NCI-H82 treated with DMSO at 0.1 percent for 48 hours (cell line): Measurements from ENCODE around the gene SIGLEC10.
A peak's percentile ranks its signal among the peaks of the same experiment; 100 is the strongest.
"Not testable (repeated sequence)": the region's sequence is repeated elsewhere in the genome, so short reads cannot be mapped to it uniquely, and the experiment has no call there.

Experiments used
- DNase-seq: peaks from one replicate; lab custom pipeline; 2025; ENCODE audit not compliant: unreplicated experiment; lab: John Stamatoyannopoulos, UW

SIGLEC10 gene

GRCh38 chr19:51440846-51441409, 23.5 kb upstream of the SIGLEC10 start:
- no peak for DNase-seq

DNA sequence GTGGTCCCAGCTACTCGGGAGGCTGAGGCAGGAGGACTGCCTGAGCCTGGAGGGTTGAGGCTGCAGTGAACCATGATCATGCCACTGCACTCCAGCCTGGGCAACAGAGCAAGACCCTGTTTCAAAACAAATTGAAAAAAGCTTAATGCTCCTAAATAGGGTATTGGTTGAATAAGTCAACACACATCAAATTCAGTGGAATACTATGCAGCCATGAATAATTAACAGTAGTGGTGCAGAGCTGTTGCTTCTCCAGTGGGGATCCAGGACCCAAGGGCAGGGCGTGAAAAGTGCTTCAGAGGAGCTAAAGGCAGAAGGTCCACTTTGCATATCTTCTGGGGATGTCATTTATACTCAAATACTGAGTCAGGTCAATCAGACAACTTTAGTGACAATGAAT, 22.6 kb upstream of the SIGLEC10 start:
- DNase-seq = no peak

DNA sequence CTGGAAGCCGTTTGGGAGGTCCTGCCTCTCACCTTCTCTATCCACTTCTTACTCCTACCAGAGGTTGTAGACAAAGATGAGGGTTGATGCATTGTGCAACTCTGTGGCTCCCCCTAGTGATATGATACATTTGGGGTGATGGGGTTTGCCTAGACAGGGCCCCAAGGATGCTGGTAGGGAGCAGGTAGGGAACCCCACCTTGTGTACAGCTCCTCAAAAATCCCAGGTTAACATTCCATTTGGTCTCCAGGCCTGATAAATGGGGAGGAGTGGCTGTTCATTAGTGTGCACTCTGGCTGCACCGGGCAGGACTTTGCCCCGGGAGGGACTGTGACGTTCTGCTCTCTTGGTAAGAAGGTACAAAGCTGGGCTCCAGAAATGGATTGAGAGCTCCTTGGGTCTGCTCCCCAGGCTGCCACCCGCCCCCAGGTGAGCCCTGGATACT, 21.6 kb upstream of the SIGLEC10 start:
- no peak for DNase-seq

GRCh38 chr19:51434456-51434855, 17.0 kb upstream of the SIGLEC10 start:
- DNase-seq = no peak

DNA sequence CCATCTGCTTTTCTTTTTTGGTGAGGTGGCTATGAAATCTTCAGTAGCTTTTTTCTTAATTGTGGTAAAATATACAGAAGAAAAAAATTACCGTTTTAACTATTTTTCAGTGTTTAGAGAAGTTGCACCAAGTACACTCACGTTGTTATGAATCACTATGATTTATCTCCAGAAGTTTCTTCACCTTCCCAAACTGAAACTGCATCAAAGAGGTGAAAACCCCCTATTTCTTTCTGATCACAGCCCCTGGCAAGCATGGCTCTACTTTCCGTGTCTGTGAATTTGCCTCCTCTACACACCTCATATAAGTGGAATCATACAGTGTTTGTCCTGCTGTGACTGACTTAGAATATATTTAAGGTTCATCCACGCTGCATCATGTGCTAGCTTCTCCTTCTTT, 15.6 kb upstream of the SIGLEC10 start:
- no peak for DNase-seq

GRCh38 chr19:51431124-51431523, 13.7 kb upstream of the SIGLEC10 start:
- no peak for DNase-seq

DNA sequence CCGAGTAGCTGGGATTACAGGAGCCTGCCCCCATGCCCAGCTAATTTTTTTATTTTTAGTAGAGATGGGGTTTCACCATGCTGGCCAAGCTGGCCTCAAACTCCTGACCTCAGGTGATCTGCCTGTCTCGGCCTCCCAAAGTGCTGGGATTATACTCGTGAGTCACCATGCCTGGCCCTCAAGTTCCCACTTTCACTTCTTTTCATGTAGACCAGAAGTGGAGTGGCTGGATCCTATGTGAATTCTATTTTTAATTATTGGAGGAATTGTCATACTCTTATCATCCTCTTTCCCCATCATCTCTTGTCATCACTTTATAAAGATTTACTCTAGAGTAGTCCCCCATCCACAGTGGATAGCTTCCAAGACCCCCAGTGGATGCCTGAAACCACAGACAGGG, 12.8 kb upstream of the SIGLEC10 start:
- no peak for DNase-seq

DNA sequence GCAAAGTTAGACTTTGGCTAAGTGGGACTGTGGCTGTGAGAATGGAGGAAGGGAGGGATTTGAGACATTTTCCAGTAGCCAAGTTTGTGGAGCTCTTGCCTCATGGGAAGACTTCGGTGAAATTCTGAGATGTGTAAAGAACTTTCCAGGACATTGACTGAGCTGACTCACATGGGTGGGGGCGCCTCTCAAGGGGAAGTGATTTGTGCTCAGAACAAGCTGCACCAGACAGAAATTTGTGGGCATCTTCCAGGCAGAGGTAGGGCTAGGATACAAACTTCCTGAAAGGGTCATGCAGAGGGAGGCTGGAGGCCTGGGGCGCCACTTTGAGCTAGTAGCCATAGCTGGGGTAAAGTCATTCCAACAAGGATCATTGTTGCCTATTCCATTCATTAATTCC, 9.8 kb upstream of the SIGLEC10 start:
- no peak for DNase-seq

DNA sequence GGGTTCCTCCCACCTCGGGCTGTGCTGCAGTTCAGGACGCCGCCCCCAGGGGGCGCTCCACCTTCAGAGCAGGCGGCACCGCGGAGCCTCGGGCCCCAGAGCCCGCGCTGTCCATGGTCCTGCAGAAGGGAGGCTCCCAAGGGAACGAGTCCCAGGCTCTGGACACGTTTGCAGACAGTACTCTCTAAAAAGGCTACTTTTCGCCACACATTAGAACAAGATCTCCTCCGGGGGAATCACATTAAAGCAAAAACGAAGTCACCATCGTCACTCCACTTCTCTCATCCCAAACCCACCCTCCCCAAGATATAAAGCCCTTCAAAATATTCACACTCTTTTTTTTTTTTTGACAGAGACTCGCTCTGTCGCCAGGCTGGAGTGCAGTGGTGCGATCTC, 4.6 kb upstream of the SIGLEC10 start:
- no peak for DNase-seq

DNA sequence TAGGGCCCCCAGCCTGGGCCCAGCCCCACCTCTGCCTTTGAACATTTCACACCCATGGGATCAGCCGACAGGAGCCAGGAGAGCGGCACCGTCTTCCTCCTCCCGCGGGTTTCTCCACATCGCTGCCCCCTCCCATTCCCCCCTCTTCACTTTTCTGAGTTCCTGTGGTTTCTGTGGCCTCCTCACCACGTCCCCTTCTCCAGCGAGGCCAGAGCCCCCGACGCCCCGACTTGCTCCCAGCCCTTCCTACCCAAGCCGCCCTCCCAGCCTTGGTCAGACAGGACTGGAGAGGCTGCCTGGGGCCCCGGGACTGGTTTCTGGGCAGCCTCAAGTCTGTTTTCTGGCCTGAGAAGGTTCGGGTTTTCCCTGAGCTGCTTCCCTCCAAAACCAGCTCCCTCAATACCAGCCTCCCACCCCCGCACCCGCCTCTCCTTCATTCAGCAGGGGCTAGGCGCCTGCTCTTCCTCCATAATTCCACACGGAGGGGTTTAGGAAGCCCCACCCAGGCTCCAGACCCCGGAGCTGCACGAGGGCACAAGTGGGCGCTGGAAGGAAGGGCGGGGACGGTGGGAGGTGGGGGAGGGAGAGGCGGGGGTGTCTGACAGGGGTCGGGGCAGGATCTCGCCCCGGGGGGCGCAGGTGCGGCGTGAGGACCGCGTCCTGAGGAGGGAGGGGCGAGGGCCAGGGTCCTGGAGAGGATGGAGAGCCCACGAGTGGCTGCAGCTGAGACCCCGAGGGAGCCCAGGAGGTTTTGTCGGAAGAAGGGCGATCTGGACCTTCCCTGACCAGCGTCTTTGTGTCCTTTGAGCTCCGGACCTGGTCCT, 4.0 kb upstream of the SIGLEC10 start:
- DNase-seq = no peak

- DNase-seq = not testable (repeated sequence)
These were observed 3.1 kb upstream of the SIGLEC10 start for GRCh38 chr19:51420511-51420910.

- DNase-seq = no peak
These were observed 1.3 kb upstream of the SIGLEC10 start for GRCh38 chr19:51418707-51419106.

- DNase-seq = no peak
These were observed 342 bp upstream of the SIGLEC10 start for GRCh38 chr19:51417810-51418157.

GRCh38 chr19:51416422-51416821, 1.0 kb downstream of the SIGLEC10 start:
- DNase-seq = not testable (repeated sequence)

DNA sequence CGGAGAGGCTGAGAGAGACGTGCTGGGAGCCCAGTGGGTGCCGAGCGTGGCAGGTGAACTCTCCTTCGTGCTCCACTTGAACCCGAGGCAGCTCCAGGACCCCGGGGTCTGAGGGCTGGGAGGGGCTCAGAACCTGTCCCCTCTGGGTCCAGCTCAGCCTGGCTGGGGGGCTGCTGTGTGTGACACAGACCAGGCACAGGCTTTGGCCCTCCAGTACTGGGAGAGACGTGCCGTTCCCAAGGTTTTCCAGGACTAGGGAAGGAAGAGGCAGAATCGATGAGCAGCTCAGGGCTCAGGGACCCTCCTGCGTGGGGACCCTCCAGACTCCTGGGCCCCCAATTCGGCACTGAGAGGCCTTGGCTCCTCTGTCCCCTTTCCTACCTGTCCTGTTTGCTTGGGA, 2.3 kb downstream of the SIGLEC10 start:
- DNase-seq = no peak

DNA sequence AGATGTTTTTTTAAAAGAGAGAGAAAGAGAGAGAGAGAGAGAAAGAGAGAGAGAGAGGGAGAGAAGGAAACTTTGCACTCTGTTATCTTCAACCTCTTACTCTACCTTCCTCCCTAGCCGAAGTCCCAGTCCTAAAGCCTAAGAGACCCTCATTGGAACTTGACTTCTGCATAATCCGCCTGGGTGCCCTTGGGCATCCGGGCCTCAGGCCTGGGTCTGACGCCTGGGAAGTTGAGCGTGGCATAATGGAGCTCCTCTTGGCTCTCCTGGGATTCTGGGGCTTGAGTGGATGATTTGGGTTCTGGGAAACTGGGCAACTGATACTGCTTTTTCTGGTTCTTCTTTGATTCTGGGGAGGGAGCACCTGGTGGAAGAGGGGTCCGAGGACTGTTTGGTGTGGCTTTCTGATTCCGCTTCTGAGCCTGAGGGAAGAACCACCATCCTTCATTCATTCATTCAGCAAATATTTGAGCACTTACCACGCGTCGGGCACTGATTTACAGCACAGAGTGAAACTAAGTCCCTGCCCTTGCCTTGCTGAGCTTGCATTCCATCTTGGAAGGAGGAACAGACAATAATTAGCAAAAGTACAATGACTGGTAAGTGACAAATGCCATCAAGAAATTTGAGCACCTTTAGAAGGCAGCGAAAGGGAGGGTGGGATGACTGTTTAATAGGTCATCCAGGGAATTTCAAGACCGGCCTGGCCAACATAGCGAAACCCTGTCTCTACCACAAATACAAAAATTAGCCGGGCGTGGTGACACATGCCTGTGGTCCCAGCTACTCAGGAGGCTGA, 6.3 kb downstream of the SIGLEC10 start:
- DNase-seq = no peak

GRCh38 chr19:51407511-51408131, 9.8 kb downstream of the SIGLEC10 start:
- DNase-seq = no peak

GRCh38 chr19:51402117-51402516, 15.3 kb downstream of the SIGLEC10 start:
- DNase-seq = no peak

DNA sequence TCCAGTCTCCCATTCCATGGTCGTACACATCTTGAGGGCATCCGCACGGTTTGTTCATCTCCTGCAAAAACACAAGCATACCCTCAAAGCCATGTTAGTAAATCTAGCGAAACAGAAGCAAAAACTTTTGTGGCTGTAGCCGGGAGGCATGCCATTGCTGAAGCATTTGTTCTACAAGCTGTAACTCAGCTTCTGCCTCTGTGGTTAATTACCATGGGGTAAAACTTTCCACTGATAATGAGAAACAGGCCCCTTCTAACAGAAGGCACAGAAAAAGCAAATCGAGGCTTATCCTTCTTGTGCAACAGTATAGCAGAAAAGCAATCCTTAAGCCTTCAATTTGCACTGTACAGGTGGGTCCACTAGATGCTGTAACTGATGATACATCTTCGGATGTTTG, 17.5 kb downstream of the SIGLEC10 start:
- DNase-seq = not testable (repeated sequence)

DNA sequence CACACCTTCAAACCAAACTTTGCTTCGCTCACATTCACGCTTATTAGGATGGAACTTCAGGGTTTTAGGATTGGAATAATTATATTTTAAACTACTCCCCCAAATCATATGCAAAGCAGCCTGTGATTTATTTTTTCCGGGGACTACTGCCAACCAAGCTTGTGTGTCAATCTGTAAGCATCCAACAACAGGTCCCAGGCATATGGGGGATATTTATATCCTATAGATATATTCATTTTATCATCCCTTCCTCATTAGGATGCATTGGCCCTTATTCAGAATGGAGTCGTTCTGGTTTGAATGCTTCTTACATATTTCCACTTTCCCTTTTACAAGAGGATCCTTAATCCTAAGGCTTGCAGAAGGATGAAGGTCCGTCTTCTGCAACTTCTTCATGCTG, 18.2 kb downstream of the SIGLEC10 start:
- DNase-seq = no peak

DNA sequence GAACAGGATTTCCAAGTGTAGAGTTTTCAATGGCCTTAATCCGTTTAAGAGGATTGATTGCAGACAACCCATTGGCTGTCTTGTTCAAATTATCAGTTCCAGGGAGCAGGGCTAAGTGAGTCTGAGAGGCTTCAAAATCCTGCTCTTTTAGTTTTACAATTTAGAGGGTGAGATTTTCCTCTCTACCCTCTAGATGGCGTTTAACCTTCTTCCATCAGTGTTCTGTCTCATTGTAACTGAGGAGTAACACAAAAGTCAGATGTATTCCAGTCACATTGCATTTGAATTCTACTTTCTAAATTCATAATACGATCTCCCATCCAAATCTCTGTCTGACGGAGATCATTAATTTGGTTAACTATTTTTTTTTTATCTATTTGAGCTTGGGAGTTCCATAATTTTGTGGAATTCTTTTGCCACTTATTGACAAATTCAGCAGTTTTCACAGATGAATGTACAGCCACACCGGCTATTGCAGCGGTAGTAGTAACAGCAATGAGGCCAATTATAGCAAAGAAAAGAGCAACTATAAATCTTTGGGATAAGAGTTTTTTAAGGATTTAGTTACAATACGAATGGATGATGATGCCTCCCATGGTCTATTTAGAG, 19.2 kb downstream of the SIGLEC10 start:
- peak; percentile 63 for DNase-seq
